ENCODE measurements around the gene KAZN. TPM values are rescaled to one million over a fixed set of nuclear protein-coding genes. Genes with fewer than 3 reads are reported as not detected.

The KAZN gene
- total RNA-seq, 1 donor from 2014 or later, result 10.2 TPM

- DNase-seq (ENCODE audit: low spot score), result no peak
These were observed 49.3 kb downstream of the KAZN start for GRCh38 chr1:14647777-14648176.

GRCh38 chr1:14648391-14648790 is 49.9 kb downstream of the KAZN start:
- DNase-seq (ENCODE audit: low spot score), result no peak

- no peak for DNase-seq (ENCODE audit: low spot score)
These were observed 50.7 kb downstream of the KAZN start for GRCh38 chr1:14648896-14649855.

GRCh38 chr1:14649976-14650375 is 51.5 kb downstream of the KAZN start:
- DNase-seq (ENCODE audit: low spot score), result no peak

GRCh38 chr1:14650951-14651350 is 52.5 kb downstream of the KAZN start:
- DNase-seq (ENCODE audit: low spot score), result no peak

- no peak for DNase-seq (ENCODE audit: low spot score)
These were observed 54.4 kb downstream of the KAZN start for GRCh38 chr1:14652840-14653239.

GRCh38 chr1:14653461-14653960 is 55.0 kb downstream of the KAZN start:
- no peak for DNase-seq (ENCODE audit: low spot score)

GRCh38 chr1:14654554-14654953 is 56.1 kb downstream of the KAZN start:
- no peak for DNase-seq (ENCODE audit: low spot score)

GRCh38 chr1:14655385-14655784 is 56.9 kb downstream of the KAZN start:
- no peak for DNase-seq (ENCODE audit: low spot score)

GRCh38 chr1:14656384-14656937 is 58.0 kb downstream of the KAZN start:
- DNase-seq (ENCODE audit: low spot score), result no peak

- DNase-seq (ENCODE audit: low spot score), result no peak
These were observed 60.2 kb downstream of the KAZN start for GRCh38 chr1:14658642-14659041.

GRCh38 chr1:14659913-14660312 is 61.4 kb downstream of the KAZN start:
- DNase-seq (ENCODE audit: low spot score), result no peak

- no peak for DNase-seq (ENCODE audit: low spot score)
These were observed 62.3 kb downstream of the KAZN start for GRCh38 chr1:14660801-14661200.

GRCh38 chr1:14661222-14661621 is 62.7 kb downstream of the KAZN start:
- DNase-seq (ENCODE audit: low spot score), result no peak

- no peak for DNase-seq (ENCODE audit: low spot score)
These were observed 63.6 kb downstream of the KAZN start for GRCh38 chr1:14662116-14662515.

- no peak for DNase-seq (ENCODE audit: low spot score)
These were observed 65.3 kb downstream of the KAZN start for GRCh38 chr1:14663773-14664172.

- DNase-seq (ENCODE audit: low spot score), result no peak
These were observed 67.9 kb downstream of the KAZN start for GRCh38 chr1:14666373-14666772.

- DNase-seq (ENCODE audit: low spot score), result no peak
These were observed 68.6 kb downstream of the KAZN start for GRCh38 chr1:14666962-14667650.

GRCh38 chr1:14667651-14667984 is 69.1 kb downstream of the KAZN start:
- no peak for DNase-seq (ENCODE audit: low spot score)

GRCh38 chr1:14668538-14668937 is 70.1 kb downstream of the KAZN start:
- no peak for DNase-seq (ENCODE audit: low spot score)

GRCh38 chr1:14672005-14672404 is 73.5 kb downstream of the KAZN start:
- DNase-seq (ENCODE audit: low spot score), result no peak

- DNase-seq (ENCODE audit: low spot score), result no peak
These were observed 75.5 kb downstream of the KAZN start for GRCh38 chr1:14674030-14674429.

- DNase-seq (ENCODE audit: low spot score), result no peak
These were observed 77.9 kb downstream of the KAZN start for GRCh38 chr1:14676400-14676799.

Measured in mucosa of gallbladder (tissue), 1 donor.